ENCODE data around the gene EGF.
"Not testable (repeated sequence)": the region's sequence is repeated elsewhere in the genome, so short reads cannot be mapped to it uniquely, and the experiment has no call there.

Gene EGF

GRCh38 chr4:109912706-109913595, at the start of gene EGF:
Gene EGF, plus strand, starts transcription at chr4:109912883. Its CDS starts 453 bp downstream, at chr4:109913336.
- DNase-seq (ENCODE audit: low spot score) = no peak

- no peak for DNase-seq (ENCODE audit: low spot score)
These were observed 48.5 kb upstream of the EGF start for GRCh38 chr4:109864134-109864533.

- no peak for DNase-seq (ENCODE audit: low spot score)
These were observed 42.6 kb upstream of the EGF start for GRCh38 chr4:109870061-109870460.

GRCh38 chr4:109872065-109872464, 40.6 kb upstream of the EGF start:
- DNase-seq (ENCODE audit: low spot score) = no peak

- no peak for DNase-seq (ENCODE audit: low spot score)
These were observed 39.6 kb upstream of the EGF start for GRCh38 chr4:109872950-109873656.

GRCh38 chr4:109873791-109874514, 38.7 kb upstream of the EGF start:
- DNase-seq (ENCODE audit: low spot score) = no peak

- no peak for DNase-seq (ENCODE audit: low spot score)
These were observed 37.6 kb upstream of the EGF start for GRCh38 chr4:109875106-109875505.

GRCh38 chr4:109875553-109875952, 37.1 kb upstream of the EGF start:
- not testable (repeated sequence) for DNase-seq (ENCODE audit: low spot score)

GRCh38 chr4:109876634-109877265, 35.9 kb upstream of the EGF start:
- no peak for DNase-seq (ENCODE audit: low spot score)

GRCh38 chr4:109877400-109877799, 35.3 kb upstream of the EGF start:
- DNase-seq (ENCODE audit: low spot score) = no peak

- no peak for DNase-seq (ENCODE audit: low spot score)
These were observed 34.3 kb upstream of the EGF start for GRCh38 chr4:109878355-109878754.

- DNase-seq (ENCODE audit: low spot score) = no peak
These were observed 33.6 kb upstream of the EGF start for GRCh38 chr4:109879081-109879480.

- no peak for DNase-seq (ENCODE audit: low spot score)
These were observed 32.9 kb upstream of the EGF start for GRCh38 chr4:109879636-109880314.

GRCh38 chr4:109886303-109886702, 26.4 kb upstream of the EGF start:
- no peak for DNase-seq (ENCODE audit: low spot score)

GRCh38 chr4:109887071-109887470, 25.6 kb upstream of the EGF start:
- no peak for DNase-seq (ENCODE audit: low spot score)

GRCh38 chr4:109890076-109890475, 22.6 kb upstream of the EGF start:
- DNase-seq (ENCODE audit: low spot score) = no peak

GRCh38 chr4:109902559-109903251, 10.0 kb upstream of the EGF start:
- no peak for DNase-seq (ENCODE audit: low spot score)

GRCh38 chr4:109908731-109909130, 4.0 kb upstream of the EGF start:
- no peak for DNase-seq (ENCODE audit: low spot score)

- DNase-seq (ENCODE audit: low spot score) = no peak
These were observed 2.4 kb upstream of the EGF start for GRCh38 chr4:109910256-109910655.

- DNase-seq (ENCODE audit: low spot score) = no peak
These were observed 1.0 kb downstream of the EGF start for GRCh38 chr4:109913596-109914241.
